GM12875 (cell line): ENCODE data around the gene EPN3.

ENCODE experiments used
- H3K4me3 ChIP-seq: one replicate; pipeline ENCODE4 v1.5.1; 2011; ENCODE audit warnings: low read depth, low read length, control low read depth
- CTCF ChIP-seq: IDR thresholded peaks from 2 replicates; pipeline ENCODE4 v1.5.1; 2011; ENCODE audit warnings: low read depth, mild to moderate bottlenecking, control low read depth, inconsistent platforms, low read length, moderate library complexity, borderline replicate concordance; ENCODE audit not compliant: insufficient read depth

EPN3 gene

GRCh38 chr17:50562242-50563091 is 29.9 kb downstream of the EPN3 start:
- TF ChIP-seq CTCF, result no peak
- no peak overlapping the region for H3K4me3 ChIP-seq

GRCh38 chr17:50563092-50563511 is 30.6 kb downstream of the EPN3 start:
- TF ChIP-seq CTCF, result no peak
- H3K4me3 ChIP-seq, result no peak overlapping the region

- no peak for TF ChIP-seq CTCF
- no peak overlapping the region for H3K4me3 ChIP-seq
These were observed 32.4 kb downstream of the EPN3 start for GRCh38 chr17:50564916-50565315.

DNA sequence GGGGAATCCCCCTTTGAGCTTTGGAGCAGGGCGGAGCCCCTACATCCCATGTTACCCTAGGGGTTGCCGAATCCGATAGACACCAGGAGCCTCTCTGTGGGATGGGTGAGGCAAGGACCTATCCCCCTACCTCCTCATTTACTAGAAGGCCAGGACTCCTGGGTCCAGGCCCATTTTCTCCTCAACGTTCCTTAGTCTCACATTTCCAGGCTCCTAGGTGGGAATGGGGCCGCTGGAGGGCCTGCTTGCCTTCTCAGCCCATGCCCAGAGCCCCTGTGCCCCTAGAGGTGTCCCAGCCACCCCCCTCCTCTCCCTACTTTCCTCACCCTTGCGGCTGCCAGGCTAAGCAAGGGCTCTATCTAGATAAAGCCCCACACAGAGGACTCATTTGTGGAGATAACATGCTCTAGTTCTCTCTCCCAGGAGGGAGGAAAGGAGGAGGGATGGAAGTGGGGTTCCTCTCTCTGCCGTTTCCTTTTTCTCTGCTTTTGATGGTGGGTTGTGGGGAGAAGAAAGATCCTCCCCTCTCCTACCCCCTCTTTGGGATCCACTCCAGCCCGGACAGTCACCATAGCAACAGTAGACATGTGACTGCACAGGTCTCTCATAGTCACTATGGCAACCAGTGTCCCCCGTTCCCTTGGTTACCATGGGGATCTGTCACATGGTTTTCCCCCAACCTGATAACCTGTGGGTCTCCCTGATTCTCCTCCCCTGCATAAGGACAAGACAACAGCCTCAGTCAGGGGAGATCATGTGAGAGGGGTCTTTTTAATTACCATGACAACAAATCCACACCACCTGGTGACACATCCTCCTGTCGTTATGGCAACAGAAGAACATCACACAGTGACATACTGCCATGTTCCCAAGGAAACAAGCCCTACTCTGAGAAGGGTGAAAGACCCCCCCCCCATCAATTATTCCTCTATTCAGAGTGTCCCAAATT is 33.1 kb downstream of the EPN3 start:
- TF ChIP-seq CTCF, result no peak
- no peak overlapping the region for H3K4me3 ChIP-seq

DNA sequence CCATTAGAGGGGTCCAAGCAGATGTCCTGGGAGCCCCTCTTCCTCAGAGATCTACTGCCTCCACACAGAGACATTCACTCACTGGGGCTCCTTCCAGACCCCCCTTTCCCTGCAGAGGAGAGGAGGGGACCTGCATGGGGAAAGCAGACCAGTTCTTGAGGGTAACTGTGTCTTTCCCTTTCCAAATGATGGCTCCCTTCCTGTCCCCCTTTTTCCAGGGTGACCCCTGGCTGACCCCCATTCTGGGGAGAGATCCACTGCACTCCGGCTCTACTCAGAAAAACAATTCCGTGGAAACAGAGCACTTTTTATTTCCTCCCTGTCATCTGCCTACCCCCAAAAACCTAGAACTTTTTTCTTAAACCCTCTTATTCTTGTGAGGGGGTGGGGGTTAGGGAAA is 34.4 kb downstream of the EPN3 start:
- H3K4me3 ChIP-seq, result no peak overlapping the region
- TF ChIP-seq CTCF, result no peak

DNA sequence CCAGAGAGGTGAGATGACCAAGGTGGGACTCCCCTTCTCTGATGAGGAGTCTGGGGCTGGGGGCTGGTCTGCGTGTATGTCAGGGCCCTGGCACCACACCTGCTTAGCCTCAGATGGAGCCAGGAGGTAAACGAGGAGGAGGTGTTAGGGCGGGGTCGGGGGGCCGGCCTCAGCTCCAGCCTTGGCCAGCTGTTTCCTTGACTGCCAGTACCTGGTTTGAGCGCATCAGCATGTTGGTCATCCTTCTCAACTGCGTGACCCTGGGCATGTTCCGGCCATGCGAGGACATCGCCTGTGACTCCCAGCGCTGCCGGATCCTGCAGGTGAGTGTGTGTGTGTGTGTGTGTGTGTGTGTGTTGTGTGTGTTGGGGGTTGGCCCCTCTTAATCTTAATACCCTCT is 36.1 kb downstream of the EPN3 start:
- no peak for TF ChIP-seq CTCF
- H3K4me3 ChIP-seq, result no peak overlapping the region
